Mesenchymal stem cell (in vitro differentiated cells and primary cell): Measurements from ENCODE around the gene ZFAND6.

ENCODE experiments used
- DNase-seq: peaks from one replicate; pipeline ENCODE4 v3.0.0-alpha.2; 2013
- H2AFZ ChIP-seq: one replicate; pipeline ENCODE4 v1.6.1; 2013; ENCODE audit warnings: low read depth, mild to moderate bottlenecking, control low read depth, inconsistent platforms, low read length, moderate library complexity
- H2AK5ac ChIP-seq: 2 replicates; pipeline ENCODE4 v1.6.1; 2013; ENCODE audit warnings: low read length, moderate library complexity, mild to moderate bottlenecking, inconsistent platforms; ENCODE audit not compliant: severe bottlenecking
- H2BK120ac ChIP-seq: one replicate; pipeline ENCODE4 v1.6.1; 2013; ENCODE audit warnings: low read depth, mild to moderate bottlenecking, inconsistent platforms, low read length, moderate library complexity
- H2BK12ac ChIP-seq, 2 experiments: one replicate each; pipeline ENCODE4 v1.6.1; 2013; ENCODE audit warnings: inconsistent platforms in 2 of 2, low read length in 2 of 2, mild to moderate bottlenecking in 2 of 2, moderate library complexity in 2 of 2, control low read depth in 1 of 2
- H2BK15ac ChIP-seq: one replicate; pipeline ENCODE4 v1.6.1; 2013; ENCODE audit warnings: mild to moderate bottlenecking, low read depth, inconsistent platforms; ENCODE audit not compliant: poor library complexity, severe bottlenecking
- H2BK5ac ChIP-seq: 2 replicates; pipeline ENCODE4 v1.6.1; 2013; ENCODE audit warnings: low read depth, mild to moderate bottlenecking, low read length, control low read depth, inconsistent platforms; ENCODE audit not compliant: poor library complexity, severe bottlenecking
- H3K14ac ChIP-seq, 2 experiments: one replicate each; pipeline ENCODE4 v1.6.1; 2013; ENCODE audit warnings: inconsistent platforms in 2 of 2, low read length in 2 of 2, control low read depth in 1 of 2, mild to moderate bottlenecking in 1 of 2, moderate library complexity in 1 of 2
- H3K18ac ChIP-seq, 2 experiments: one replicate each; pipeline ENCODE4 v1.6.1; 2013; ENCODE audit warnings: inconsistent platforms in 2 of 2, low read length in 2 of 2, control low read depth in 1 of 2, low read depth in 1 of 2, mild to moderate bottlenecking in 1 of 2
- H3K23ac ChIP-seq, 2 experiments: one replicate each; pipeline ENCODE4 v1.6.1; 2013; ENCODE audit warnings: inconsistent platforms in 2 of 2, low read length in 2 of 2, mild to moderate bottlenecking in 2 of 2, moderate library complexity in 2 of 2, control low read depth in 1 of 2
- H3K27ac ChIP-seq: 2 replicates; pipeline ENCODE4 v1.5.1; 2013; ENCODE audit warnings: mild to moderate bottlenecking, moderate library complexity, low read length, control low read depth, inconsistent platforms; ENCODE audit not compliant: poor library complexity, severe bottlenecking
- H3K27me3 ChIP-seq, 2 experiments: 2 replicates each; pipeline versions ENCODE4 v1.6.1 to v1.7.0; 2013; ENCODE audit warnings: low read length in 2 of 2, mild to moderate bottlenecking in 2 of 2, moderate library complexity in 2 of 2, control low read depth in 1 of 2, inconsistent platforms in 1 of 2; ENCODE audit not compliant: control insufficient read depth in 1 of 2, insufficient read depth in 1 of 2
- H3K36me3 ChIP-seq, 2 experiments: 2 replicates each; pipeline versions ENCODE4 v1.6.1 to v1.7.0; 2013; ENCODE audit warnings: low read length in 2 of 2, control low read depth in 1 of 2, inconsistent platforms in 1 of 2, low read depth in 1 of 2, mild to moderate bottlenecking in 1 of 2; ENCODE audit not compliant: insufficient read depth in 2 of 2, control insufficient read depth in 1 of 2
- H3K4ac ChIP-seq, 2 experiments: one replicate each; pipeline ENCODE4 v1.6.1; 2013; ENCODE audit warnings: inconsistent platforms in 2 of 2, low read length in 2 of 2, mild to moderate bottlenecking in 2 of 2, moderate library complexity in 2 of 2, control low read depth in 1 of 2, low read depth in 1 of 2
- H3K4me1 ChIP-seq: 2 replicates; pipeline ENCODE4 v1.6.1; 2013; ENCODE audit warnings: low read depth, low read length, control low read depth; ENCODE audit not compliant: control insufficient read depth, insufficient read depth
- H3K4me2 ChIP-seq: 2 replicates; pipeline ENCODE4 v1.6.1; 2013; ENCODE audit warnings: low read length, mild to moderate bottlenecking, inconsistent platforms; ENCODE audit not compliant: poor library complexity, severe bottlenecking
- H3K4me3 ChIP-seq, 2 experiments: 2 replicates each; pipeline versions ENCODE4 v1.5.1 to v1.7.0; 2013; ENCODE audit warnings: low read length in 2 of 2, mild to moderate bottlenecking in 2 of 2, control low read depth in 1 of 2, low read depth in 1 of 2; ENCODE audit not compliant: insufficient read depth in 1 of 2
- H3K79me1 ChIP-seq: replicated peaks from 2 replicates; pipeline ENCODE4 v1.6.1; 2013; ENCODE audit warnings: mild to moderate bottlenecking, control low read depth, low read length, inconsistent platforms; ENCODE audit not compliant: poor library complexity, severe bottlenecking
- H3K9ac ChIP-seq: 2 replicates; pipeline ENCODE4 v1.7.0; 2013; ENCODE audit warnings: mild to moderate bottlenecking, low read length, moderate library complexity
- H3K9me3 ChIP-seq: 2 replicates; pipeline ENCODE4 v1.7.0; 2013; ENCODE audit warnings: mild to moderate bottlenecking, low read length; ENCODE audit not compliant: control insufficient read depth
- H4K8ac ChIP-seq: one replicate; pipeline ENCODE4 v1.6.1; 2013; ENCODE audit warnings: inconsistent platforms, mild to moderate bottlenecking, low read length, moderate library complexity
- H4K91ac ChIP-seq: one replicate; pipeline ENCODE4 v1.6.1; 2013; ENCODE audit warnings: mild to moderate bottlenecking, low read length, inconsistent platforms
- WGBS: methylation state at CpG from one replicate; pipeline ENCODE4 v1.1.7; 2013; ENCODE audit warnings: mixed read lengths; 5-methylcytosine and 5-hydroxymethylcytosine counted together

Gene ZFAND6

GRCh38 chr15:80087104-80087503, 27.6 kb downstream of the ZFAND6 start:
- Histone ChIP-seq H3K9ac (no peak overlapping the region), H3K18ac (no peak overlapping the region), H3K36me3 (peaks cover 0 to 4% of the 10 kb centered on the region in 2 experiments), H3K4ac (no peak overlapping the region), H3K4me3 (no peak overlapping the region), H3K79me1 (peaks cover 8% of the 10 kb centered on the region), H2BK12ac (no peak overlapping the region), H3K4me1 (no peaks in the 10 kb centered on the region), H4K8ac (no peak overlapping the region), H2BK15ac (no peak overlapping the region), H3K23ac (no peak overlapping the region), H3K14ac (no peak overlapping the region), H3K27me3 (no peaks in the 10 kb centered on the region), H3K9me3 (no peaks in the 10 kb centered on the region), H2AFZ (no peak overlapping the region), H2BK5ac (no peak overlapping the region), H3K4me2 (no peak overlapping the region), H4K91ac (no peak overlapping the region), H2BK120ac (no peak overlapping the region), H3K27ac (no peak overlapping the region), H2AK5ac (no peak overlapping the region)
- DNase-seq, result no peak
- 86% methylated on average over 4 of the region's 5 CpGs for WGBS

- no peak overlapping the region for H2BK5ac ChIP-seq
- H2BK120ac ChIP-seq, result no peak overlapping the region
- no peak overlapping the region for H3K4me2 ChIP-seq
- H3K27ac ChIP-seq, result no peak overlapping the region
- no peak overlapping the region for H2AK5ac ChIP-seq
- no peaks in the 10 kb centered on the region for H3K27me3 ChIP-seq
- peaks cover 7% of the 10 kb centered on the region for H3K79me1 ChIP-seq
- WGBS, result no CpG with 5 or more reads among the region's 1 CpG
- H2BK15ac ChIP-seq, result no peak overlapping the region
- H2BK12ac ChIP-seq, result no peak overlapping the region
- no peak overlapping the region for H3K18ac ChIP-seq
- H3K4ac ChIP-seq, result no peak overlapping the region
- DNase-seq, result no peak
- peaks cover 2% of the 10 kb centered on the region for H3K4me1 ChIP-seq
- no peak overlapping the region for H3K9ac ChIP-seq
- no peak overlapping the region for H3K23ac ChIP-seq
- no peak overlapping the region for H2AFZ ChIP-seq
- H4K8ac ChIP-seq, result no peak overlapping the region
- no peaks in the 10 kb centered on the region for H3K9me3 ChIP-seq
- H3K4me3 ChIP-seq, result no peak overlapping the region
- H3K36me3 ChIP-seq, result peaks cover 0 to 1% of the 10 kb centered on the region in 2 experiments
- no peak overlapping the region for H3K14ac ChIP-seq
- no peak overlapping the region for H4K91ac ChIP-seq
Observed at GRCh38 chr15:80090041-80090440, 30.6 kb downstream of the ZFAND6 start.

- H3K36me3 ChIP-seq, result no peaks in the 10 kb centered on the region
- no peaks in the 10 kb centered on the region for H3K27me3 ChIP-seq
- H3K4ac ChIP-seq, result no peak overlapping the region
- H2BK5ac ChIP-seq, result no peak overlapping the region
- H3K9ac ChIP-seq, result no peak overlapping the region
- H3K14ac ChIP-seq, result no peak overlapping the region
- H3K23ac ChIP-seq, result no peak overlapping the region
- no peak overlapping the region for H2BK120ac ChIP-seq
- no peaks in the 10 kb centered on the region for H3K9me3 ChIP-seq
- no peak overlapping the region for H2AK5ac ChIP-seq
- H4K8ac ChIP-seq, result no peak overlapping the region
- H3K4me1 ChIP-seq, result peaks cover 2% of the 10 kb centered on the region
- 94% methylated on average over 7 of the region's 7 CpGs for WGBS
- H3K4me3 ChIP-seq, result no peak overlapping the region
- no peak overlapping the region for H2BK15ac ChIP-seq
- H2AFZ ChIP-seq, result no peak overlapping the region
- no peak overlapping the region for H3K18ac ChIP-seq
- H2BK12ac ChIP-seq, result no peak overlapping the region
- no peak overlapping the region for H3K4me2 ChIP-seq
- H3K79me1 ChIP-seq, result peaks cover 7% of the 10 kb centered on the region
- H4K91ac ChIP-seq, result no peak overlapping the region
- no peak overlapping the region for H3K27ac ChIP-seq
- no peak for DNase-seq
Observed at GRCh38 chr15:80090879-80091503, 31.5 kb downstream of the ZFAND6 start.

DNA sequence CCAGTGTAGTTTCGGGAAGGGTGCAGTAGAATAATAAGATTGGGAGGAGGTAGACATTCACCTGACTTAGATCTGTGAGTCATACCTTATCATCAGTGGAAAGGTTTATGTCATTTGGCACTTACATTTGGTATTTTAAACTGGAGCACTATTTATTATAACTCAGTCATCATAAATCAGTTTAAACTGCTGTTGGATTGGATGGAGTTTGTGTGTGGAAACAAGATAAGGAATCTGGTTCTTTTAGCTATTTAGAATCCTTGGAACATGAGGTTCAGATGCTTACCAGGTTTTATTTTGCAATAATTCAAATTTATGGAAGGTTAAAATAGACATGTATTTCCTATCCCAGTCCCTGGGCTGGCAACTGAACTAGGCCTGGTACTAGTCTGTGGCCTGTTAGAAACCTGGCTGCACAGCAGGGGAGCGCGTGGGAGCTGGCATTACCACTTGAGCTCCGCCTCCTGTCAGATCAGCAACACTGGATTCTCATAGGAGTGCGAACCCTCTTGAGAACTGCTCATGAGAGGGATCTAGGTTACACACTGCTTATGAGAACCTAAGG, 34.5 kb downstream of the ZFAND6 start:
- H3K9me3 ChIP-seq, result no peaks in the 10 kb centered on the region
- no peak overlapping the region for H3K18ac ChIP-seq
- H2BK12ac ChIP-seq, result no peak overlapping the region
- no peak overlapping the region for H4K91ac ChIP-seq
- H2AFZ ChIP-seq, result no peak overlapping the region
- H3K79me1 ChIP-seq, result peaks cover 4% of the 10 kb centered on the region
- no peak overlapping the region for H2BK15ac ChIP-seq
- no peak overlapping the region for H3K4me2 ChIP-seq
- no peak overlapping the region for H3K23ac ChIP-seq
- H3K4ac ChIP-seq, result no peak overlapping the region
- no peaks in the 10 kb centered on the region for H3K36me3 ChIP-seq
- no peak overlapping the region for H3K14ac ChIP-seq
- peaks cover 3% of the 10 kb centered on the region for H3K4me1 ChIP-seq
- 93% methylated on average over 5 of the region's 5 CpGs for WGBS
- H2BK5ac ChIP-seq, result no peak overlapping the region
- DNase-seq, result no peak
- H3K4me3 ChIP-seq, result no peak overlapping the region
- H3K27me3 ChIP-seq, result no peaks in the 10 kb centered on the region
- H3K9ac ChIP-seq, result no peak overlapping the region
- H3K27ac ChIP-seq, result no peak overlapping the region
- no peak overlapping the region for H2AK5ac ChIP-seq
- H4K8ac ChIP-seq, result no peak overlapping the region
- no peak overlapping the region for H2BK120ac ChIP-seq
